ENCODE measurements around the gene MAGEF1. TPM values are rescaled to one million over a fixed set of nuclear protein-coding genes. Genes with fewer than 3 reads are reported as not detected.
A peak's percentile ranks its signal among the peaks of the same experiment; 100 is the strongest.

Gene MAGEF1
- total and polyA plus RNA-seq, 9 of the 15 experiments (the other 6 are each of a cell fraction or from before 2014, with no cell fraction given): 1.5 to 39.1 (median 19.8) TPM

DNA sequence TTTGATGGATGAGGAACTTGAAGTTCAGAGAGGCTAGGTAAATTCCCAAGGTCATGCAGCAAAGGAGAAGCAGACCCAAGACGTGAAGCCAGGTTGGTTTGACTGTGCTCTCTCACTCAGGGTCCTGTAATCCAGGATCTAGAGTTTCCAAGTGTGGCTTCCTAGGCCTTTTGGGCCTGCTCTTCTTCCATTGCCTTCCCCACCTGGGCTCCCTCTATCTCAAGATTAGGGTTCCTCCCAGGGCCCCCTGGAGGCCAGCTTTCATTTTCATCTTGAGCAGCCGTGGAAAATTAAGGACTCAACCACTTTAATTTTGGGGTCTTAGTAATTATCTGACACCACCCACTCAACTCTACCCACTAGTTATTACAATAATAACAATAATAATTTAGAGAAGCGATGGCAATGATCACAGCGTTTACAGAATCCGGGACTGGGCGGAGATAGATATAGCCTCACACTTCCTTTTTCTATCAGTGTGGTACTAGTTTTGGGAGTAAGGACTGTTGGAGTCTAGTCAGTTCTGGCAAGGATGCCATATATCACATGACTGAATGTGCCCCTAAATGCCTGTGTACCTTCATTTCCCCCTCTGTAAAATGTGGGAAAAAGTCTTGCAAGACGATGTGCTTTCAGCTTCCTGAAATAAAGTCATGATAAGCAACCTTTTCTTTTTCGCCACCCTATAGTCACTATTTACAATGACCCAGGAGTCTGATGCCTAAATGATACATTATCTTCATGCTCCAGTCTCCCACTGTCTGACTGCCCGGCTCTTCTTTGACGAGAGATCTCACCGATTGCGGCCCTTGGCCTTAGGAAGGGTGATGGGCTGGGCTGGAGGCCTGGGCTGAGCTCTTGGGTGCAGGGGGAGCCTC, 30.2 kb upstream of the MAGEF1 start (continued):
- TF ChIP-seq, protein P1, sequence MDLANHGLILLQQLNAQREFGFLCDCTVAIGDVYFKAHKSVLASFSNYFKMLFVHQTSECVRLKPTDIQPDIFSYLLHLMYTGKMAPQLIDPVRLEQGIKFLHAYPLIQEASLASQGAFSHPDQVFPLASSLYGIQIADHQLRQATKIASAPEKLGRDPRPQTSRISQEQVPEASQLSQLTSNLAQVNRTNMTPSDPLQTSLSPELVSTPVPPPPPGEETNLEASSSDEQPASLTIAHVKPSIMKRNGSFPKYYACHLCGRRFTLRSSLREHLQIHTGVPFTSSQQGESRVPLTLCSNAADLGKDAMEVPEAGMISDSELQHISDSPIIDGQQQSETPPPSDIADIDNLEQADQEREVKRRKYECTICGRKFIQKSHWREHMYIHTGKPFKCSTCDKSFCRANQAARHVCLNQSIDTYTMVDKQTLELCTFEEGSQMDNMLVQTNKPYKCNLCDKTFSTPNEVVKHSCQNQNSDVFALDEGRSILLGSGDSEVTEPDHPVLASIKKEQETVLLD (IDR thresholded peaks at IDR 0.05): peak; percentile 53; the same call in 1 of the 2 replicates
- TF ChIP-seq, protein P2, sequence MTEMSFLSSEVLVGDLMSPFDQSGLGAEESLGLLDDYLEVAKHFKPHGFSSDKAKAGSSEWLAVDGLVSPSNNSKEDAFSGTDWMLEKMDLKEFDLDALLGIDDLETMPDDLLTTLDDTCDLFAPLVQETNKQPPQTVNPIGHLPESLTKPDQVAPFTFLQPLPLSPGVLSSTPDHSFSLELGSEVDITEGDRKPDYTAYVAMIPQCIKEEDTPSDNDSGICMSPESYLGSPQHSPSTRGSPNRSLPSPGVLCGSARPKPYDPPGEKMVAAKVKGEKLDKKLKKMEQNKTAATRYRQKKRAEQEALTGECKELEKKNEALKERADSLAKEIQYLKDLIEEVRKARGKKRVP (CRISPR knock-in tag; IDR thresholded peaks at IDR 0.05): no peak
- TF ChIP-seq MYC (IDR thresholded peaks at IDR 0.05; ENCODE audit: low read depth, low read length): no peak
- no peak for TF ChIP-seq MYC (CRISPR knock-in tag; IDR thresholded peaks at IDR 0.05; ENCODE audit: borderline replicate concordance, low read depth)
- TF ChIP-seq ZFX (CRISPR knock-in tag; IDR thresholded peaks at IDR 0.05): peak; percentile 39; the same call in 1 of the 2 replicates
- peak; percentile 47 for TF ChIP-seq NCOA1 (IDR thresholded peaks at IDR 0.05; ENCODE audit: low read depth)
- no peak for TF ChIP-seq NR2C1 (IDR thresholded peaks at IDR 0.05)
- TF ChIP-seq NR2C1 (tag; IDR thresholded peaks at IDR 0.05): 0 out of 2 replicates have a peak, but pooled peaks have one; percentile 19
- no peak for TF ChIP-seq POLR2AphosphoS2 (IDR thresholded peaks at IDR 0.05; ENCODE audit: low read length)
- TF ChIP-seq, protein P3, sequence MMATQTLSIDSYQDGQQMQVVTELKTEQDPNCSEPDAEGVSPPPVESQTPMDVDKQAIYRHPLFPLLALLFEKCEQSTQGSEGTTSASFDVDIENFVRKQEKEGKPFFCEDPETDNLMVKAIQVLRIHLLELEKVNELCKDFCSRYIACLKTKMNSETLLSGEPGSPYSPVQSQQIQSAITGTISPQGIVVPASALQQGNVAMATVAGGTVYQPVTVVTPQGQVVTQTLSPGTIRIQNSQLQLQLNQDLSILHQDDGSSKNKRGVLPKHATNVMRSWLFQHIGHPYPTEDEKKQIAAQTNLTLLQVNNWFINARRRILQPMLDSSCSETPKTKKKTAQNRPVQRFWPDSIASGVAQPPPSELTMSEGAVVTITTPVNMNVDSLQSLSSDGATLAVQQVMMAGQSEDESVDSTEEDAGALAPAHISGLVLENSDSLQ (IDR thresholded peaks at IDR 0.05): peak; percentile 62
- peak; percentile 59; the same call in 1 of the 2 replicates for TF ChIP-seq HDAC2 (IDR thresholded peaks at IDR 0.05)
- TF ChIP-seq, protein P4, sequence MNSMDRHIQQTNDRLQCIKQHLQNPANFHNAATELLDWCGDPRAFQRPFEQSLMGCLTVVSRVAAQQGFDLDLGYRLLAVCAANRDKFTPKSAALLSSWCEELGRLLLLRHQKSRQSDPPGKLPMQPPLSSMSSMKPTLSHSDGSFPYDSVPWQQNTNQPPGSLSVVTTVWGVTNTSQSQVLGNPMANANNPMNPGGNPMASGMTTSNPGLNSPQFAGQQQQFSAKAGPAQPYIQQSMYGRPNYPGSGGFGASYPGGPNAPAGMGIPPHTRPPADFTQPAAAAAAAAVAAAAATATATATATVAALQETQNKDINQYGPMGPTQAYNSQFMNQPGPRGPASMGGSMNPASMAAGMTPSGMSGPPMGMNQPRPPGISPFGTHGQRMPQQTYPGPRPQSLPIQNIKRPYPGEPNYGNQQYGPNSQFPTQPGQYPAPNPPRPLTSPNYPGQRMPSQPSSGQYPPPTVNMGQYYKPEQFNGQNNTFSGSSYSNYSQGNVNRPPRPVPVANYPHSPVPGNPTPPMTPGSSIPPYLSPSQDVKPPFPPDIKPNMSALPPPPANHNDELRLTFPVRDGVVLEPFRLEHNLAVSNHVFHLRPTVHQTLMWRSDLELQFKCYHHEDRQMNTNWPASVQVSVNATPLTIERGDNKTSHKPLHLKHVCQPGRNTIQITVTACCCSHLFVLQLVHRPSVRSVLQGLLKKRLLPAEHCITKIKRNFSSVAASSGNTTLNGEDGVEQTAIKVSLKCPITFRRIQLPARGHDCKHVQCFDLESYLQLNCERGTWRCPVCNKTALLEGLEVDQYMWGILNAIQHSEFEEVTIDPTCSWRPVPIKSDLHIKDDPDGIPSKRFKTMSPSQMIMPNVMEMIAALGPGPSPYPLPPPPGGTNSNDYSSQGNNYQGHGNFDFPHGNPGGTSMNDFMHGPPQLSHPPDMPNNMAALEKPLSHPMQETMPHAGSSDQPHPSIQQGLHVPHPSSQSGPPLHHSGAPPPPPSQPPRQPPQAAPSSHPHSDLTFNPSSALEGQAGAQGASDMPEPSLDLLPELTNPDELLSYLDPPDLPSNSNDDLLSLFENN (IDR thresholded peaks at IDR 0.05; ENCODE audit: low read depth in 2 of 2, low read length in 2 of 2): 0 out of 4 replicates have a peak, but pooled peaks of 1 of the 2 experiments have one; percentile 51
- peak; percentile 93 for TF ChIP-seq CTBP1 (IDR thresholded peaks at IDR 0.05; ENCODE audit: borderline replicate concordance)
- TF ChIP-seq RNF2 (IDR thresholded peaks at IDR 0.05): peak; percentile 43; the same call in 1 of the 2 replicates
- TF ChIP-seq TAL1 (IDR thresholded peaks at IDR 0.05): peak; percentile 92
- TF ChIP-seq HEY1 (CRISPR knock-in tag; IDR thresholded peaks at IDR 0.05; ENCODE audit: borderline replicate concordance): no peak
- TF ChIP-seq FOXA1 (IDR thresholded peaks at IDR 0.05; ENCODE audit: borderline replicate concordance): no peak
